GM21529 (cell line): ENCODE results near the gene NACA.
"Not testable (repeated sequence)": the region's sequence is repeated elsewhere in the genome, so short reads cannot be mapped to it uniquely, and the experiment has no call there.

ENCODE experiments used
- ATAC-seq: cut with Tn5 transposase; IDR thresholded peaks from one replicate; pipeline ENCODE4 v1.9.1; 2021; ENCODE audit not compliant: unreplicated experiment

NACA gene

DNA sequence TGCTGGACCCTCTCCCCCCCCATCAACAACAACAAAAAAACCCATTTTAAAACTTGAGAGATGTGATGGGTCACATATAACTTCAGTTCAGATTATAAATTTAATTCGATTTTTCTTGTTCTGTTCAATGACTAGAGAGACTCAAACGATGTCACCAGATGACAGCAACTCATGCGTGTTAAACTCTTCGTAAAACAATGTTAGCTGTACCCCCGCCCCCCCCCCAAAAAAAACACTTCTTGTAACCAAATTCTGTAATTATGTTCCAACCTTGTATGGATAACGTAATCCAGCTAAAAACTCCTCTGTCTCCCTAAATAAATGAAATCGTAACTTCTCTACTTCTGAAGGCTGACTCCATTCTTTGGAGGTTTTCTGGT lies 614 bp upstream of the NACA start:
- no peak for ATAC-seq

DNA sequence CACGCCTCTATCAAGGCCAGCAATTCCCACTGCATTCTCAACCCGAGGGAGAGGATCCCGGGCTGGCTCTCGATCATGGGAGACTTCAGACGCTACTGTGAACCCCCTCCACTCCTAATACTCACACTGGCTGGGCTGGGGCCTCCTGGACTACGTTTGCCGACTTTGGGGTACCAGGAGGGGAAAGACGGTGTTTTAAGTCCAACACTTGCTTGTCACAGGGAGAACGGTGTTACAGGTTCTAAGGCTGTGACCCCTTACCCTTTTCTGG lies 463 bp downstream of the NACA start:
- no peak for ATAC-seq

DNA sequence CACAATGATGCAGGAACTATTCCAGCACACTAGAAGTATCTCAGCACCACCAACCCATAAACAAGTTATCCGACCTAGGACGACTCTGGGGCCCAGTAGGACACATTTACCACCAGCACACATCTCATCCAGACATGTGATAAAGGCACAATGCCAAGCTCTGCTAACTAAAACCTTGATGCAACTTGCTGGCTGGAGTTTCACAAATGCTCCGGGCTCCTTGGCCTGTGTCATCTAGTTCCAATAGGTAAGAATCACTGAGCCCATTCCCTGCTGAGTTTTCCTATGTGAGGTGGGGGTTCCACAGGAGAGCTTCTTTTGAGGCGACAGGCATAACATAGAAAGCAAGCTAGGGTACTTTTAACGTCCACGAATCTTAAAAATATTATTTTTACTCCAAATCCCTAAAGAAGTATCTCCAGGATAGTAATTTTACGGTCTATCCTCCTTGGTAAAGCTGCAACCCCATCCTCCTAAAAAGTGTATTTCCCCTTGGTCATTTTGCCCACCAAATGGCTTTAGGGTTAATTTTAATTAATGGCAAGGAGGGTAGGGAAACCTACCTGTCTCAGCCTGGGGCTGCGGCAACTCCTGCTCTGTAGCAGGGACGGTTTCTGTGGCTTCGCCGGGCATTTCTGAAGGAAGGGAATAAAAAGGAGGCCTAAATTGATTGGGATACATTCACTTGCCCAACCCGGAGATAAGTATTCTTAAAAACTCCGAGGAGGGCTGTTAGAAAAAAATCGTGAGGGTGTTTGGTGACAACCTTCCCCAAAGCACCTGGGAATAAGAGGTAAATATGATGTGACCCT lies 1.0 kb downstream of the NACA start:
- no peak for ATAC-seq

DNA sequence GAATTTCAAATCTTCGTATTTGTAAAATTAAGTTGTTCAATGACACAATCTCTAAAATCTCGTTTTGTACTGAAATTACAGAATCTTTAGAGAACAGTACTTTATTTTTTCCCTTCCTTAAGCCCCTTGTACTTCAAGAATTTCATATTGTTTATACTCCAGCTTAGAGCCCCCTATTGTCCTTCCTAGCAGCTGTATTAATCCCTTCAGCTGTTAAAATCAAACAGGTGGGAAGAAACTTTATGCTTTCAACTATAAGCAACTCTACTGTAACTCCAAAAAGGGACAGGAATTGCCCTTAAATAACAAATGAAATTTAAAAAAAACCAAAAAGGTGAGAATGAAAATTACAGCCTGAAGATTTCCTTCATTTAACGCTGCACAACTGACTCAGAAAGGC lies 1.7 kb downstream of the NACA start:
- no peak for ATAC-seq

DNA sequence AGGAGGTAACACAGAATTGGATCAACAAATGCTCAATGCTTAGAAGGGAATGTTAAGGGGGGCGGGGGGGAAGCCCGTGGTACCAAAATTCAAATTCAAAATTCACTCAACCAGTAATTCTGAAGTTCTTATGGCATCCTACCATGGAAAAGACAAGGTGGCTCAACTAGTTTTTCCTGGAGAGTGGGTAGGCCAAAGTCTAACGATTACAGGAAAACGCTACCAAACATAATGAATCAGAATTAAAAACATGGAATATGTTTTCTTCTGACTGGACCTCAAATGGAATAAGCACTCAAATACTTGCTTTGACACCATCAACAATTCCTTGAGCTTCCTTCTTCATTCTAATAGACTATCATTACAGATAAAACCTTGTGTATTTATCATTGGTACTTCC lies 2.3 kb downstream of the NACA start:
- no peak for ATAC-seq

DNA sequence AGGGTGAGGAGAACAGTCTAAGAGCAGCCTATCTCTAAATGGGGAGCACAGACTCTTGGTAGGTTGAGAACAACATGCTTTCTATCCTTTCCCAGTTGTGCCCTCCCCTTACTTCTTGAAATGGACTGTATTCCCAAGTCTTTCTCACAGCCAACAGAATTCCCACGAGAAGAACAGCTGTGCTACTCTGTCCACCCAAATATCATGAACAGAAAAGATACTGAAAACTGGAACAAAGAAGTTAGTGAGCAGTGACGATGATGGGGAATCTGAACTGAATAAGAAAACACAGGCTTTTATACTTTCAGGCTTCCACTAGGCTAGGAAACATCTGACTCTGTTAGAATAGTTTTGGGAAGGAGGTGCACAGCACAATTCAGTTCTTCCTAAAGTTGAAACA lies 3.4 kb downstream of the NACA start:
- no peak for ATAC-seq

DNA sequence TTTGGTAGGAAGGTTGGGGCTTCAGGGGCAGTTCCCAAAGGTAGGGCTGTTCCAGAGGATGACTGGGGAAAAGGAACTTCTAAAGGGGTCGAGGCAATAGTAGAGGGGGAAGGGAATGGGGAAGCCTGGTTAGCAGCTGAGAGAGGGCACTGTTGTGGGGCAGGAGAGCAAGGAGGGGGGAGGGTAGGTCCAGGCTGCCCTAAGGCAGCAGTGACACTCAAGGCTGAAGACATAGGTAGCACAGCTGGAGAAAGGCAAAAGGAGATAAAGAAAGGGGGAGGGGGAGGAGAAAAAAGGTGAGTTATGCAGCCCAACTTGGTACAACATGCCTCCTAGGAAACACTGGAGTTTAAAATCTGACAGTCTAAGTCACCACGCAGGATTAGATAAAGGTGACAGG lies 3.9 kb downstream of the NACA start:
- ATAC-seq: no peak

DNA sequence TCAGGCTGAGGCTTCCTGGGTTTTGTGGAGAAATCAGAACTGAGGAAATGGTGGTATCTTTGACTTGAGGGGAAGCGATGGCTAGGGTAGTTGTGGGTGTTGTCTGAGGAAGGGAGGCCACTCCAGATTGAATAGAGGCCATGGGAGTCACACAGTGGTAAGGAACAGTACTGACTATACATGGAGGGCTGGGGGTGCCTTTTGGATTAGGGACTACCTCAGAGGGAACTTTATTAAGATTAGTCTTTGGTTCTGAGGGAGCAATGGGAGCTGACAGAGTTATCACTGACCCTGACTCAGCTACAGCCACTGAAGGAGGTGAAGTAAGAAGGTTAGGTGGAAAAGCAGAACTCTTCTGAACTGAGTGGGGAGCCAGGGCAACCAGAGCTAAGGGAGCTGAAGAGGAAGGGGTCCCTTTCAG lies 4.4 kb downstream of the NACA start:
- no peak for ATAC-seq

DNA sequence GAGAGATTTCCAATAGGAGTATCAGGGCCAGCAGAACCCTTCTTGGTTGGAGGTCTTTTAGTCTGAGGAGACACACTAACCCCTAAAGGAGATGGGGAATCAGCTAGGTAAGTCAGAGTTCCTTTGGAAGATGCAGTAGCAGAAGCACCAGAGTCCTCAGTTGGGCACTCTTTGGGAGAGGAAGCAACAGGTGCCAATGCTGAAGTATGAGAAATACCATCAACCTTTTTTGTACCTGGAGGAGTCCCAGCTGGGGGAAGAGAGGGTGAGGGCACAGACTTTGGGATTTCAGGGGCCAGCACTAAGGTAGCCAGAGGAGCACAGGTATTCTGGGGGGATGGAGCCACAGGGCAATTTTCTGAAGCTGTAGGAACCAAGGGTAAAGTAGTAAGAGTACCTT lies 6.0 kb downstream of the NACA start:
- no peak for ATAC-seq

DNA sequence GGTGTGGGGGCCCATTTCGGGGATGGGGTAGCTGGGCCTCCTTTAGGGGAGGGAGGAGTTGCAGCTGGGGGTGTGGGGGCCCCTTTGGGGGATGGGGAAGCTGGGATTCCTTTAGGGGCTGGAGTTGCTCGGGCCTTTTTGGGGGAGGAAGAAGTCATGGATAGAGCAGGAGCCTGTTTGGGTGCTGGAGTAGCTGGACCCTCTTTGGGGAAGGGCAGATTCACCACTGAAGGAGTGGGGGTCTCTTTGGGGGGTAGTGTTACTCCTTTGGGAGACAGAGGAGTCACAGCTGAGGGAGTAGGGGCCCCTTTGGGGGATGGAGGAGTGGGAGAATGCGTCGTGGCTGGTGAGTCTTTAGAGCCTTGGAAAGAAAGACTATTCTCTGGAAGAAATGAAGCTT lies 6.5 kb downstream of the NACA start:
- no peak for ATAC-seq

DNA sequence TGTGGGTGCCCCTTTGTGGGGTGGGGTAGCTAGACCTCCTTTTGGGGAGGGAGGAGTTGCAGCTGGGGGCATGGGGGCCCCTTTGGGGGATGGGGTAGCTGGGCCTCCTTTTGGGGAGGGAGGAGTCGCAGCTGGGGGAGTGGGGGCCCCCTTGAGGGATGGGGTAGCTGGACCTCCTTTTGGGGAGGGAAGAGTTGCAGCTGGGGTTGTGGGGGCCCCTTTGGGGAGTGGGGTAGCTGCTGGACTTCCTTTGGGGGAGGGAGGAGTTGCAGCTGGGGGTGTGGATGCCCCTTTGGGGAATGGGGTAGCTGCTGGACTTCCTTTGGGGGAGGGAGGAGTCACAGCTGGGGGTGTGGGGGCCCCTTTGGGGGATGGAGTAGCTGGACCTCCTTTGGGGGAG lies 7.0 kb downstream of the NACA start:
- no peak for ATAC-seq

DNA sequence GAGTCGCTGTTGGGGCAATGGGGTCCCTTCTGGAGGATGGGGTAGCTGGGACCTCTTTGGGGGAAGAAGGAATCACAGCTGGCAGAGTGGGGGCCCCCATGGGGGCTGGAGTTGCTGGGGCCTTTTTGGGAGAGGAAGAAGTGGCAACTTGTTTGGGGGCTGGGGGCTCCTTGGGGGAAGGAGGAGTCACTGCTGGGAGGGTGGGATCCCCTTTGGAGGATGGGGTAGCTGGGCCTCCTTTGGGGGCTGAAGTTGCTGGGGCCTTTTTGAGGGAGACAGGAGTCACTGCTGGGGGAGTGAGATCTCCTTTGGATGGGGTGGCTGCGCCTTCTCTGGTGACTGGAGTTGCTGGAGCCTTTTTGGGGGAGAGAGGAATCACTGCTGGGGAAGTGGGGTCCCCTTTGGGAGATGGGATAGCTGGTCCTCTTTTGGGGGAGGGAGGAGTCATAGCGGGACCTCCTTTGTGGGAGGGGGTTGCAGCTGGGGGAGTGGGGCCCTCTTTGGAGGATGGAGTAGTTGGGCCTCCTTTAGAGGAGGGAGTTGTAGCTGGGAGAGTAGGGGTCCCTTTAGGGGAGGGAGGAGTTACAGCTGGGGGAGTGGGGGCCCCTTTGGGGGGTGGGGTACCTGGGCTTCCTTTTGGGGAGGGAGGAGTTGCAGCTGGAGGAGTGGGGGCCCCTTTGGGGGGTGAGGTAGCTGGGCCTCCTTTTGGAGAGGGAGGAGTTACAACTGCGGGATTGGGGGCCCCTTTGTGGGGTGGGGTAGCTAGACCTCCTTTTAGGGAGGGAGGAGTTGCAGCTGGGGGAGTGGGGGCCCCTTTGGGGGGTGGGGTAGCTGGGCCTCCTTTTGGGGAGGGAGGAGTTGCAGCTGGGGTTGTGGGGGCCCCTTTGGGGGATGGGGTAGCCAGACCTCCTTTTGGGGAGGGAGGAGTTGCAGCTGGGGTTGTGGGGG lies 7.9 kb downstream of the NACA start:
- ATAC-seq: no peak

DNA sequence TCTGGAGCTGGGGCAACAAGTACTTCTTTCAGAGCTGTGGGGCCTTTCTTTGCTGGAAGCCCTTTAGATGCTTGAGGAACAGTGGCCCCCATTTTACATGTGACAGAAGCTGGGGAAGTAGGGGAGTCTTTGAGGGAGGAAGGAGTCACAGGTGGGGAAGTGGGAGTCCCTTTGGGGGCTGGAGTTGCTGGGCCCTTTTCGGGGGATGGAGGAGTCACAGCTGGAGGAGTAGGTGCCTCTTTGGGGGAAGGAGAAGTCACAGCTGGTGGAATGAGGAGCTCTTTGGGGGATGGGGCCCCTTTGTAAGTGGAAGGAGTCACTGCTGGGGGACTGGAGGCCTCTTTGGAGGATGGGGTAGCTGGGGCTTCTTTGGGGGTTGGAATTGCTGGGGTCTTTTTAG lies 8.6 kb downstream of the NACA start:
- ATAC-seq: no peak

DNA sequence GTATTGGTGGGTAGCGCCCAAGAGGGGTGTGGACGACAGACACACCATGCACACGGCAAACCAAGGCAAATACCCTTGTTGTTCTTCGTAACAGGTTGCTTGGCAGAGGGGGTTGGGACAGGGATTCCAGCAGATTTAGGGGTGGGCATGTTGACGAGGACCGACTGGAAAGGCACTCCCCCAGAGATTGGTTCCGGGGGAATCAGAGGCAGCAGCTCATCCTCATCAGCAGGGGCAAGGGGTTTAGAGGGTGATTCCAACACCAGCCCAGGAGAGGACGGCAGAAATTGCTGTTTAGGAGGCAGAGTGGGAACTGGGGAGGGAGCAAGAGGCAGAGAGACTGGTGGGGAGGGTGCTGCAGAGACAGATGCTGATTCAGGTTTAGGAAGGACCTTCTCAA lies 9.3 kb downstream of the NACA start:
- no peak for ATAC-seq

DNA sequence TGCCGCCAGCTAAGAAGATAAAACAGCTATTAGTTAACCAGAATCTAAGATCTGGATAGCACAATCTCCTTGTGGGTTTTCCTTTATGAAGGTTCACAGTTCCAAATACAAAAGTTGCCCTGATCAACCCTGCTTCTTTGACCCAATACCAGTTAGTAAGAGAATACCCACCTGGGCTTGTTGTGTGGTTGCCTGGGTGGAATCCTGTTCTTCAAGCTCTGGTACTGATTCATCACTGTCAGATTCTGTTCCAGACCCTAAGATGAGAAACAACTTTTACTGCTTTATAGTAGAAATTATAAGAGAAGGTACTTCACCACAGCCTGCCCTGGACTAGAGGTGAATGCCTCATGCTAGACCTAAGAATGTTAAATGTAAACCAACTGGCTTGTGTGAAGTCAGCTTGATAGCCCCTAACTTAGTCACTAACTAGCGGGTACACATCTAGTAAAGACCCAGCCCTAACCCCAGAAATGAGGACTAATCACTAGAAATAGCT lies 10.6 kb downstream of the NACA start:
- ATAC-seq: no peak

DNA sequence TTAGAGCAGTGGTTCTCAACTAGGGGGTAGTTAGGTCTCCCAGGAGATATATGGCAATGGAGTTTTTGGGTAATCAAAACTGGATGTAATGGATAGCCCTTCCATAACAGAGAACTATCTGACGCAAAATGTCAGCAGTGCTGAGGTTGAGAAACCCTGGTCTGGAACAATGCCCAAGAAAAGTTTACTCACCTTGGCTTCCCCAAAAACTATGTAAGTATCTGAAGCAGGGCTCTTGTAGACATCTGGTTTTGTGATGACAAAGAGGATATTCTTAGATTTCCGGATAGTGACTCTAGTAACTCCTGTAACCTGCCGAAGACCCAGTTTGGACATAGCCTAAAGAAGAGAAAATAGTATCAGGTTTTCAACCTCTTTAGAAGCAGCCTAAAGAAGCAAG lies 11.8 kb downstream of the NACA start:
- ATAC-seq: no peak

DNA sequence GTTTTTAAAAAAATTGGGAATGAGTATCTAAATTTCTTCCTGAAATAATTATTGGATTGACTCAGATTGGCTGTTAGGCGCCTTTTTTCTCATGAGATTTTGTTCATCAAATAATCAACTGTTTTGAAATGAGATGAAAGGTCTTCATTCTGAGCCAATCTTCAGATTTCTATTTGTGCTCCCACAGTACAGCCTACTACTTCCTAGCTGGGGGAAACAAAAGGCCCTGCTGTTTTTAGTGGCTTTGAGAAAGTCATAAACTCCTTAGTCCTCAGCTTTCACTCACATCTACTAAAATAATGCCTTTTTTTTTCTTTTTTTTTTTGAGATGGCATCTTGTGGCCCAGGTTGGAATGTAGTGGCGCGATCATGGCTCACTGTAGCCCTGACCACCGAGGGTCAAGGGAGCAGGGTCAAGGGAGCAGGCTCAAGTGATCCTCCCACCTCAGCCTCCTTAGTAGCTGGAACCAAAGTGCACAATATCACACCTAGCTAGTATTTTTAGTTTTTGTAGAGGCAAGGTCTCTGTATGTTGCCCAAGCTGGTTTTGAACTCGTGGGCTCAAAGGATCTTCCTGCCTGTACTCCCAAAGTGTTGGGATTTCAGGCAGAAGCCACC lies 15.2 kb downstream of the NACA start:
- ATAC-seq: no peak

DNA sequence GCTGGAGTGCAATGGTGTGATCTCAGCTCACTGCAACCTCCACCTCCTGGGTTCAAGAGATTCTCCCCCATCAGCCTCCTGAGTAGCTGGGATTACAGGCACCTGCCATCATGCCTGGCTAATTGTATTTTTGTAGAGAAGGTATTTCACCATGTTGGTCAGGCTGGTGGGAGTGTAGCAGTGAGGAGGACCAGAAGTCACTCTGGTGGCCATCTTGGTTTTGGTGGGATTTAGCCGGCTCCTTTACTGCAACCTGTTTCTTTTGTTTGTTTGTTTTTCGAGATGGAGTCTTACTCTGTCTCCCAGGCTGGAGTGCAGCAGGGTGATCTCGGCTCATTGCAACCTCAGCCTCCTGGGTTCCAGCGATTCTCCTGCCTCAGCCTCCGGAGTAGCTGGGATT lies 20.6 kb downstream of the NACA start:
- ATAC-seq: not testable (repeated sequence)

DNA sequence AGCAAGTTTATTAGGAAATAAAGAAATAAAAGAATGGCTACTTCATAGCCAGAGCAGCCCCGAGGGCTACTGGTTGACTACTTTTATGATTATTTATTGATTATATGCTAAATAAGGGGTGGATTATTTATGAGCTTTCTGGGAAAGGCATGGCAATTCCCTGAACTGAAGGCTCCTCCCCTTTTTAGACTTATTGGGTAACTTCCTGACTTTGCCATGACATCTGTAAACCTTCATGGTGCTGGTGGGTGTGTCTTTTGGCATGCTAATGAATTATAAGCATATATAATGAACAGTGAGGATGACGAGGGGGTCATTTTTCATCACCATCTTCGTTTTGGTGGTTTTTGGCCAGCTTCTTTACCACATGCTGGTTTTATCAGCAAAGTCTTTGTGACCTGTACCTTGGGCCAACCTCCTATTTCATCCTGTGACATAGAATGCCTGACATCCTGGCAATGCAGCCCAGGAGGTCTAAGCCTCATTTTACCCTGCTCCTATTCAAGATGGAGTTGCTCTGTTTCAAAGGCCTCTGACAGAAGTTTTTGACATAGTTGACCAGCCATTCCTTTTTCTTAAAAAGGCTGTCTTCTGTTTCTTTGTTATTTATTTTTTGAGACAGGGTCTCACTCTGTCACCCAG lies 26.0 kb downstream of the NACA start:
- no peak for ATAC-seq

DNA sequence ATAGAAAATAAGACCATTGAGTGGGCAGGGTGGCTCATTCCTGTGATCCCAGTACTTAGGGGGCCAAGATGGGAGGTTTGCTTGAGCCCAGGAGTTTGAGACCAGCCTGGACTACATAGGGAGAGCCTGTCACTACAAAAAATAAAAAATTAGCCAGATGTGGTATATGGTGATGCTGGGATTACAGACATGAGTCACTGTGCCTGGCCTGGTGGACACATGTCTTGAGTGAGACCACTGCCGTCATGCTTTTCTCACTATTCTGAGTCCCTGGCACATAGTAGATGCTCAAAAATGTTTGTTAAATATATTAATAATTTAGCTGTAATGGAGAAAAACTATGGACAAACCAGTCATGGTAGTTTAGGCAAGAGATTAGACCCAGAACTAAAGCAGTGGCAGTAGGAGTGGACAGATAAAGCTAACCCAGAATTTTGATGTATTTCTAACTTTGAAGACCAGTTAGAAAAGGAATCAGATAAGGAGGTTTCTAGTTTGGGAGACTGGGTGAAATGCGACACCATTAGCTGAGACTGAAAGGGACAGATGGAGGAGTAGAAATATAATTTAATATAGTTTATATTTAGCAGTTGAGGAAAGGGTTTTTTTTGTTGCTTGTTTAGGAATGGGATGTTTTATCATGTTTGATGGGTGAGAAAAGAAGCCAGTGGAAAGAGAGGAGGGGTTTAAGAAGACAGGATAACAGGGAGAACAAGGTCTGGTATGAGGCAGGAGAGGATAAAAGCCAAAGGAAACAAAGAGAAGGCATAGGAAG lies 29.6 kb downstream of the NACA start:
- ATAC-seq: no peak

DNA sequence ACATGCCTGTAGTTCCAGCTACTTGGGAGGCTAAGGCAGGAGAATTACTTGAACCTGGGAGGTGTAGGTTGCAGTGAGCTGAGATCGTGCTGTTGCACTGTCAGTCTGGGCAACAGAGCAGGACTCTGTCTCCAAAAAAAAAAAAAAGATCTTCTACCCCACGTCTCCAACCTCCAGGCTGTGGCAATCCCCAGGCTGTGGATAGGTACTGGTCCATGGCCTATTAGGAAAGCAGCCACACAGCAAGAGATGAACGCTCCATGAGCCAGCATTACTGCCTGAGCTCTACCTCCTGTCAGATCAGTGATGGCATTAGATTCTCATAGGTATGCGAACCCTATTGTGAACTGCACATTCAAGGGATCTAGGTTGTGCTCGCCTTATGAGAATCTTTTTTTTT lies 30.9 kb downstream of the NACA start:
- no peak for ATAC-seq
